ACC112 (cell line): Measurements from ENCODE around the gene DLG5.

Experiments
- H2AFZ ChIP-seq: fragments of 200-600 bp; sonication (generic); one replicate; pipeline ENCODE4 v1.6.0; 2017; ENCODE audit warnings: antibody characterized with exemption, low read length; ENCODE audit not compliant: unreplicated experiment
- H3K27ac ChIP-seq: fragments of 200-600 bp; sonication (generic); 2 replicates; pipeline ENCODE4 v1.5.1; 2014; ENCODE audit warnings: low read depth, mild to moderate bottlenecking, antibody characterized with exemption, low read length, moderate library complexity
- H3K27me3 ChIP-seq: fragments of 200-600 bp; sonication (generic); 2 replicates; pipeline ENCODE4 v1.6.1; 2014; ENCODE audit warnings: mild to moderate bottlenecking, antibody characterized with exemption, low read length, moderate library complexity, mixed read lengths; ENCODE audit not compliant: insufficient read depth
- H3K36me3 ChIP-seq: fragments of 200-600 bp; sonication (generic); 2 replicates; pipeline ENCODE4 v1.6.1; 2016; ENCODE audit warnings: mild to moderate bottlenecking, antibody characterized with exemption, low read length, moderate library complexity, mixed read lengths; ENCODE audit not compliant: insufficient read depth
- H3K4me1 ChIP-seq: fragments of 200-600 bp; sonication (generic); one replicate; pipeline ENCODE4 v1.6.1; 2016; ENCODE audit warnings: low read length, mixed read lengths; ENCODE audit not compliant: insufficient read depth, unreplicated experiment, control insufficient read depth
- H3K4me3 ChIP-seq: fragments of 200-600 bp; sonication (generic); 2 replicates; pipeline ENCODE4 v1.5.1; 2014; ENCODE audit warnings: mild to moderate bottlenecking, low read depth, low read length
- H3K79me2 ChIP-seq: fragments of 200-600 bp; sonication (generic); one replicate; pipeline ENCODE4 v1.6.0; 2016; ENCODE audit warnings: low read length; ENCODE audit not compliant: control insufficient read depth, unreplicated experiment, insufficient read depth

Gene DLG5

DNA sequence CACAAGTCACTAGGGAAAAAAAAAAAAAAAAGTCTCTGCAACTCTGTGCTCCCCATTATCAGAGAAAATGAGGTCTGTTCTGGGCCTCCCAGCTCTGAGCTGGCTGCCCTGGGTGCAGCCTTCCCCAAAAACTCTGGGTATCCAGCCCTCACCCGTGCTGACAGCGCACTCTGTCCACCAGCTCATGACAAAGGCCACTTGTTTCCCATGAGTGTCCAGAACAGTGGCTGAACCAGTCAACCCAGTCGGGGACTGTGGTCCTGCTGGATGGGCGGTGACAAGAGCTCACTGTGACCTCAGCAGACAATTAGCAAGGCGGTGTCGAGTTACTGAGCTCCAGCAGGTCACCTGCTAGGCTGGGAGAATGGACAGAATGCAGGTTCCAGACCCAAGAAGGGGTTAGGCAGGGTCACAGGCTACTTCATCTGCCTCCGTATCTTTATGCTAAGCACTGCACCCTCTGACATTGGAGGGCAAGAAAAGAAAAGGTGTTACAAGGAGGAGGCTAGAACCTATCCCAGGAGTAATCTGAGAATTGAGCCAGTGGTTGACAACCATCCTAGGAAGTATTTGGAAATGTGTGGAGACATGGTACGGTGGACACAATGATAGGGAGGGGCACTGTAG lies 37.2 kb downstream of the DLG5 start:
- peaks cover 68% of the 10 kb centered on the region for H3K79me2 ChIP-seq
- H3K36me3 ChIP-seq: no peaks in the 10 kb centered on the region
- no peak overlapping the region for H3K4me3 ChIP-seq
- H2AFZ ChIP-seq: no peak overlapping the region
- H3K27ac ChIP-seq: no peak overlapping the region
- H3K4me1 ChIP-seq: peaks cover 19% of the 10 kb centered on the region
- H3K27me3 ChIP-seq: no peaks in the 10 kb centered on the region

DNA sequence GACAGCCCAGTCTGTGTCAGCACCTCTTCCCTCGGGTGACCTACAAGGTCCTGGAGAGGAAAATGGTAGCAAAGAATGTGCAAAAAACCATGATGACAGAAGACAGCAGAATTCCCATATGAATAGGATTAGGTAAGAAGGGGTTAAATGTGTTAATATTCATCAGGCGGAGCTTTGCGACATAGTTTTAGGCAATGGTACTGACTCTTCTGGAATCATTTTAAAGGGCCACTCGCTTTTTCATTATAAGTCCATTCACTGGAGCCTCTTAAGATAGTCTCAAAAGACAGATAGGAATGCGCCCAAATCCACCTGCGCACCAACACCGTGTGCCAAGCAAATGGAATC lies 38.2 kb downstream of the DLG5 start:
- no peak overlapping the region for H2AFZ ChIP-seq
- peaks cover 64% of the 10 kb centered on the region for H3K79me2 ChIP-seq
- no peak overlapping the region for H3K27ac ChIP-seq
- H3K4me3 ChIP-seq: peak overlapping the region; percentile 68
- H3K36me3 ChIP-seq: no peaks in the 10 kb centered on the region
- no peaks in the 10 kb centered on the region for H3K27me3 ChIP-seq
- H3K4me1 ChIP-seq: peaks cover 19% of the 10 kb centered on the region

DNA sequence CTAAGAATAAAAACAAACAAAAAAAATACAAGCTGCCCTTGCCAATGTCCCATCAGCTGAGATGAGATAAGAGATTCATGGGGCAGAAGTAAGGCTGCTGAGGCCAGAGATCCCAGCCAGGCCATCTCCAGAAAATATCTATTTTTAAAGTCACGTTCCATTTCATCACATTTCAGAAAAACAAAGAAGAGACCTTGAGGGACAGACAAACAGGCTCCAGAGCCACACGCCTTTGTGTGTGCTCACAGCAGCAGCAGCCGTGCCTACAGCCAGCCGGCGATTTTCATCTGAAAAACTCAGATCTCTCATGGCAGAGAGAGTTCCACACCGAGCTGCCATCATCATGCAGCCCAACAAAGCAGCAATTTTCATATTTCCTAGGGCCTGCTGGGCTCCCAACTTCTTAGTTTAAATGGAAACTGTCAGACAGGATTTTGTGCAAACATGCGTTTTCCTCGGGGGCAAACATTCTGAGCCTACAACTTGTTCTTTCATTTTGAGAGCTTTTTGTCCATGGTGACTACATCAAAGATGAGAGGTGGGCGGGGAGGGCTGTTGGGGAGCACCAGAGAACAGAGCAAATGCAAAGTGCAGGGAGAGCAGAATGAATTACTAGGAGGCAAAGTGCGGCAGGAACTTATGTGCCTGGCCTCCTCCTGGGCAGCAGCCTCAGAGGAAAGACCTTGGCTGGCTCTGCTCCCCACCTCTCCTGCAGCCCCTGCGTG lies 38.8 kb downstream of the DLG5 start:
- Histone ChIP-seq H2AFZ (peak overlapping the region; percentile 15), H3K27me3 (no peaks in the 10 kb centered on the region), H3K4me3 (peak overlapping the region; percentile 68), H3K36me3 (no peaks in the 10 kb centered on the region), H3K79me2 (peaks cover 63% of the 10 kb centered on the region), H3K4me1 (peaks cover 19% of the 10 kb centered on the region), H3K27ac (no peak overlapping the region)

DNA sequence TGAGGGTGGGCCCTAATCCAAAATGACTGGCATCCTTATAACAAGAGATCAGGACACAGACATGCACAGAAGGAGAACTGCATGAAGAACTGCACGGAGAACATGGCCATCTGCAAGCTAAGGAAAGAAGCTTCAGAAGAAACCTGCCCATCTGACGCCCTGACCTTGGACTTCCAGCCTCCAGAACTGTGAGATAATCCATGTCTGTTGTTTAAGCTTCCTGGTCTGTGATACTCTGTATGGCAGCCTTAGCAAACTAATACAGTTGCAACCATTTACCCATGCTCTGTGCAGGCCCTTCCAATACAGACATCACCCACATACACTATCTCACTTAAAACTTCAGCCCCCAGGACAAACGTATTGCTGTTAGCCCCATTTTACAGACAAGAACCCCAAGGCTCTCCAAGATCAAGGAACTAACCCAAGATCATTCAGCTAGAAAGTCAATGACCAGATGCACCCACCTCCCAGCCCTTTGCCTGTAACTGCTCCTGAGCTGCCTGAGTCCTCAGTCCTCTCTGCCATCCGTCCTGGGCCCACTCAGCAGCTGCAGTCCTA lies 39.7 kb downstream of the DLG5 start:
- H3K36me3 ChIP-seq: no peaks in the 10 kb centered on the region
- H3K79me2 ChIP-seq: peaks cover 60% of the 10 kb centered on the region
- H3K4me3 ChIP-seq: no peak overlapping the region
- peaks cover 21% of the 10 kb centered on the region for H3K4me1 ChIP-seq
- H3K27me3 ChIP-seq: no peaks in the 10 kb centered on the region
- no peak overlapping the region for H2AFZ ChIP-seq
- no peak overlapping the region for H3K27ac ChIP-seq

DNA sequence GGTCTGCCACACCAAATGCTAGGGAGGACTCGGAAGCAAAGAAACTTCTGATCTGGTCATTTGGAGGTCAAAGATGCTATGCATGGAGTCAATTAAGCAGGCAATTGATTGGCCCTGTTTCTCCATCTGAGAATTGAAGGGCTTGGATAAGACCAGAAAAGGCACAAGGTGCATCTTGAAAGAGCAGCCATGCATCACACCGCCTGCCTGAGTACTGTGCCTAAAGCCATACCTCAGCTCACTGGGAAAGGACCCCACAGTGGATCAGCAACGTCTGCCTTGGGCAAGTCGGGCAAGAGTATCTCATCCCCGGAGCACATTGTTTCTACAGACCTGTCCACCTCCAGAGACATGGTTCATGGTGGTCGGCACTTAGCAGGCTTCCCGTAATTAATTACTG lies 42.4 kb downstream of the DLG5 start:
- H3K27me3 ChIP-seq: no peaks in the 10 kb centered on the region
- no peaks in the 10 kb centered on the region for H3K36me3 ChIP-seq
- H2AFZ ChIP-seq: no peak overlapping the region
- H3K79me2 ChIP-seq: peaks cover 43% of the 10 kb centered on the region
- peaks cover 20% of the 10 kb centered on the region for H3K4me1 ChIP-seq
- no peak overlapping the region for H3K27ac ChIP-seq
- no peak overlapping the region for H3K4me3 ChIP-seq

DNA sequence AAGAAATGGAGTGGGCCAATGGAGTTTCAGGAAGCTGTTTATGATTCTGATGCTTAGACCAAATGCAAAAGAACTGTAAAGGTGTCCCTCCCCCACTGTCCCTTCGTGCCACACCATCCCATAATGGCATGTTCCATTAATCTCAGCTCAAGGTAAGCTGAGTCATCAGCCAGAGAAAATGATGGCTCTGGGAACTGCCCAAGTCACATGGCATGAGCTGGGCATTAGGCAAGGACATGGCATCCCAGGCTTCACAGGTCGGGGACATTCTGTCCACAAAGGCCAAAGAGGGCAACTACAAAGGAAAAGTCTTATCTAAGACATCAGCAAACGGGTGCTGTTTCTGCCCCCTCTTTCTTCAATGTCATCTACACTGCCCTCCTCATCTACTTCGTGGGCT lies 44.9 kb downstream of the DLG5 start:
- no peak overlapping the region for H2AFZ ChIP-seq
- no peak overlapping the region for H3K27ac ChIP-seq
- no peaks in the 10 kb centered on the region for H3K27me3 ChIP-seq
- no peaks in the 10 kb centered on the region for H3K36me3 ChIP-seq
- H3K79me2 ChIP-seq: peaks cover 37% of the 10 kb centered on the region
- no peak overlapping the region for H3K4me3 ChIP-seq
- peaks cover 13% of the 10 kb centered on the region for H3K4me1 ChIP-seq

DNA sequence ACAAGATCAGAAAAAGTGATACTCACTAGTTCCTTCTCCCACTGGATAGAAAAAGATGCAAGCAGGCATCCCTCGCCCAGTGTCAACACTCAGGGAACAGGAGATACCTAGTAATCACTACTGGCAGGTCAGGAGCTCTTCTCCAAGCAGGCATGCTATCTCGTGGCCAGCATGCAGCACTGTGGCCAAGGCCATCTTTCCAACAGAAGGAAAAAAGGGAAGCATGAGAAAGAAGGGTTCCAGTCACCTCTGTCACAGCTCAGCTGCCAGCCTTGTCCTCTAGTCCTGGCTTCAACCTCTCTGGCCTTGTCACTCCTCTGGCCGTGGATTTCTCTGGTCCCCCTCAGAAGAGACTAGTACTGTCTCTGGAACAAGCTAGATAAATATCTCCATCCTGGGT lies 45.3 kb downstream of the DLG5 start:
- H3K4me3 ChIP-seq: no peak overlapping the region
- no peaks in the 10 kb centered on the region for H3K36me3 ChIP-seq
- no peak overlapping the region for H2AFZ ChIP-seq
- H3K79me2 ChIP-seq: peaks cover 36% of the 10 kb centered on the region
- no peaks in the 10 kb centered on the region for H3K27me3 ChIP-seq
- H3K4me1 ChIP-seq: peaks cover 13% of the 10 kb centered on the region
- H3K27ac ChIP-seq: no peak overlapping the region

DNA sequence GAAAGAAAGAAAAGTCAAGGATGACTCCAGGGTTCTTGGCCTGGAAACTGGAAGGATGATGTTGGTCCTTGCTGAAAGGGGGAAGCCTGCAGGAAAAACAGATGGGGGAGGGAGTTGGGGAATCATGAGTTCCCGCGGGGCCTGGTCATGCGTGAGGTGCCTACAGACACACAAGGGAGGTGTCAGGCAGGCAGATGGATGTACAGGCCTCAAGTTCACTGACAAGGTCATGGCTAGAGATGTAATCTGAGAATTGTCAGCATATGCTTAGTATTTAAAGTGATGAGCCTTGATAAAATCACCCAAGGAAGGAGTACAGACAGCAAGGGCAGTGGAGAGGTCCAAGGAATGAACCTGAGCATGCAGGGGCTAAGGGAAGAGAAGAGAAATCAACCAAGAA lies 46.8 kb downstream of the DLG5 start:
- Histone ChIP-seq H3K27ac (no peak overlapping the region), H3K36me3 (no peaks in the 10 kb centered on the region), H3K27me3 (no peaks in the 10 kb centered on the region), H3K4me3 (no peak overlapping the region), H2AFZ (no peak overlapping the region), H3K4me1 (peaks cover 21% of the 10 kb centered on the region), H3K79me2 (peaks cover 35% of the 10 kb centered on the region)

DNA sequence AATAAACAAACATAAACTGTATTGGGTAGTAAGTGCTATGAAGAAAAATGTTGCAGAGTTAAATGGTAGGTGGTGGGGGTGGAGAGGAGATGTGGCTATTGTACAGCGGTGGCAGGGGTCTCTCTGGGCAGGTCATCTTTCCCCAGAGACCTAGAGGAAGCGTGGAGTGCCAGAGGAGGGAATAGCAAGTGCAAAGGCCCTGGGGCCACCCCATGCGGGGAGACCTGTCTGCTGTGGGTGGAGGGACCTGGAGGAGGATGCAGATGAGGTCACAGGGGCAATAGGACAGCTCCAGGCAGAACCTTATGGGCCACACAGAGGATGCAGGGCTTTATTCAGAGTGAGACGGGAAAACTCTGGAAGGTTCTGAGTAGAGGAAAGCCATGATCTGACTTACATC lies 47.5 kb downstream of the DLG5 start:
- peaks cover 36% of the 10 kb centered on the region for H3K79me2 ChIP-seq

DNA sequence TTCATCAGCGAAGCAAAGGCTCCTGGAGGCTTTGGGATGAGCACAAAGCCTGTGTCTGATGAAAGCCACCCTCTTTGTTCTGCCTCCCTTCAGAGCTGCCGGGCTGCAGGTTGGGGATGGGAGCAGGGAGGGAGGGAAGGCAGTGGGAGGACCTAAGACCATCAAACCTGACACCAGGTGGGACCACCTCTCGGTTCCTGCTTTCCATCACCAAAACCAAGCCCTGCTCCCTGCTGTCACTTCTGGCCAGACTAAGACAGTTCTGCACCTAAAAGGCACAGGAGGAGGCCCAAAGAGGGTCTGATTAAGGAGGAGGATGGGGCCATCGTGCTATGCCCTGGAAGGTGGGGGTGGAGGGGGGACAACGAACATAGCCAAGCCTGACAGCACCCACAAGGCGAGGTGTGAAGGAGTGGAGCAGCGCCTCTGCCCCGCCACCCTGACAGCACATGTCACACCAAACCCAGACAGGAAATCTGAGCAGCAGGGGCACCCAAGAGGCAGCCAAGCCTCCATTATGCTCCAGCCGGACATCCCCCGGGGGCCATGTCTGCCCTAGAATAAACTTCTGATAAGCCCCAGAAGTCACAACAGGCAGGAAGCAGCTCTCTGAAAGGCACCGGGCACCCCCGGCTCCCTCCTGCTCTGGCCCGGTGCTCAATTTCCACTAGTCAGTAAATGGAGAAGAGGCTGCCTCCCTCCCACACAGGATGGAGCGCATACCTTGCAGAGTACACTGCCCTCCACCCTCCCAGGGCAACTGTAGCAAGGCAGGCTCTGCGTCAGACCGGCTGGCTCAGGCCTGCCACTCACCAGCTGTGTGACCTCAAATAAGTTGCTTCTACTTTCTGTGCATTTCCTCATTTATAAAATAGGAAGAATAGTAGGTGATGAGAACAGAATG lies 48.9 kb downstream of the DLG5 start:
- H3K4me3 ChIP-seq: no peak overlapping the region
- no peak overlapping the region for H3K27ac ChIP-seq
- no peaks in the 10 kb centered on the region for H3K36me3 ChIP-seq
- H3K27me3 ChIP-seq: no peaks in the 10 kb centered on the region
- H2AFZ ChIP-seq: no peak overlapping the region
- peaks cover 31% of the 10 kb centered on the region for H3K79me2 ChIP-seq
- peaks cover 41% of the 10 kb centered on the region for H3K4me1 ChIP-seq

More for the DNA sequence above, 47.5 kb downstream of the DLG5 start:
- H3K36me3 ChIP-seq: no peaks in the 10 kb centered on the region
- peaks cover 28% of the 10 kb centered on the region for H3K4me1 ChIP-seq
- no peak overlapping the region for H3K4me3 ChIP-seq
- no peaks in the 10 kb centered on the region for H3K27me3 ChIP-seq
- H2AFZ ChIP-seq: no peak overlapping the region
- H3K27ac ChIP-seq: no peak overlapping the region
